SK-N-SH treated with all-trans-retinoic acid at 6 μM for 48 hours (cell line): Measurements from ENCODE around the gene NOX1.

Source experiments
- ATAC-seq: fragments of 200-7000 bp; cut with Tn5 transposase; 3 replicates; pipeline ENCODE4 v1.9.1; 2020; ENCODE audit warnings: mild to moderate bottlenecking, moderate library complexity
- ARNTL ChIP-seq: fragments of 450-650 bp; formaldehyde crosslinking; IDR thresholded peaks from 2 replicates; pipeline ENCODE4 v1.5.0; 2020; ENCODE audit warnings: low read depth, mild to moderate bottlenecking, moderate library complexity, borderline replicate concordance
- BACH2 ChIP-seq: fragments of 250-450 bp; sonication (Bioruptor Pico); IDR thresholded peaks from 2 replicates; pipeline ENCODE4 v1.9.0; 2021; ENCODE audit warnings: mild to moderate bottlenecking, borderline replicate concordance
- CSDC2 ChIP-seq: fragments of 250-450 bp; sonication (Bioruptor Pico); IDR thresholded peaks from 2 replicates; pipeline ENCODE4 v1.5.0; 2020; ENCODE audit warnings: mild to moderate bottlenecking, moderate library complexity
- ESRRG ChIP-seq: fragments of 250-450 bp; sonication (Bioruptor Pico); IDR thresholded peaks from 2 replicates; pipeline ENCODE4 v1.6.1; 2021; ENCODE audit warnings: mild to moderate bottlenecking
- ISL1 ChIP-seq: fragments of 250-450 bp; sonication (Bioruptor Pico); IDR thresholded peaks from 2 replicates; pipeline ENCODE4 v2.1.2; 2022; ENCODE audit warnings: mild to moderate bottlenecking, moderate library complexity
- PPARA ChIP-seq: fragments of 250-450 bp; sonication (Bioruptor Pico); IDR thresholded peaks from 2 replicates; pipeline ENCODE4 v1.5.0; 2020; ENCODE audit warnings: mild to moderate bottlenecking, borderline replicate concordance
- RARB ChIP-seq: fragments of 250-450 bp; sonication (Bioruptor Pico); IDR thresholded peaks from 2 replicates; pipeline ENCODE4 v1.8.0; 2021; ENCODE audit warnings: mild to moderate bottlenecking, moderate library complexity
- TCF4 ChIP-seq: fragments of 250-450 bp; sonication (Bioruptor Pico); IDR thresholded peaks from 2 replicates; pipeline ENCODE4 v1.8.0; 2021; ENCODE audit warnings: mild to moderate bottlenecking, moderate library complexity, borderline replicate concordance
- TOX ChIP-seq: fragments of 250-450 bp; sonication (Bioruptor Pico); IDR thresholded peaks from 2 replicates; pipeline ENCODE4 v1.8.0; 2021; ENCODE audit warnings: mild to moderate bottlenecking, moderate library complexity, borderline replicate concordance
- ZC3H10 ChIP-seq: fragments of 250-450 bp; sonication (Bioruptor Pico); IDR thresholded peaks from 2 replicates; pipeline ENCODE4 v1.5.1; 2021; ENCODE audit warnings: mild to moderate bottlenecking, moderate library complexity
- ZFP3 ChIP-seq: fragments of 250-450 bp; sonication (Bioruptor Pico); IDR thresholded peaks from 2 replicates; pipeline ENCODE4 v1.5.0; 2020; ENCODE audit warnings: mild to moderate bottlenecking, moderate library complexity
- ZFP30 ChIP-seq: fragments of 450-650 bp; formaldehyde crosslinking; IDR thresholded peaks from 2 replicates; pipeline ENCODE4 v1.5.0; 2022; ENCODE audit warnings: mild to moderate bottlenecking, moderate library complexity
- ZNF565 ChIP-seq: fragments of 450-650 bp; formaldehyde crosslinking; conservative IDR thresholded peaks from 2 replicates; pipeline ENCODE4 v1.5.0; 2020; ENCODE audit warnings: low read depth, mild to moderate bottlenecking, moderate library complexity
- ZNF70 ChIP-seq: fragments of 450-650 bp; formaldehyde crosslinking; IDR thresholded peaks from 2 replicates; pipeline ENCODE4 v1.5.0; 2020; ENCODE audit warnings: mild to moderate bottlenecking, moderate library complexity
- ZNF8 ChIP-seq: fragments of 450-650 bp; formaldehyde crosslinking; IDR thresholded peaks from 2 replicates; pipeline ENCODE4 v1.5.0; 2020; ENCODE audit warnings: mild to moderate bottlenecking, moderate library complexity
- TF ChIP-seq, protein P1 (sequence below): fragments of 250-450 bp; sonication (Bioruptor Pico); IDR thresholded peaks from 2 replicates; pipeline ENCODE4 v1.8.0; 2020; ENCODE audit warnings: mild to moderate bottlenecking, moderate library complexity, borderline replicate concordance
- TF ChIP-seq, protein P2 (sequence below): fragments of 250-450 bp; sonication (Bioruptor Pico); IDR thresholded peaks from 2 replicates; pipeline ENCODE4 v1.8.0; 2021; ENCODE audit warnings: low read depth, mild to moderate bottlenecking, moderate library complexity, borderline replicate concordance
- TF ChIP-seq, protein P3 (sequence below): fragments of 250-450 bp; sonication (Bioruptor Pico); IDR thresholded peaks from 2 replicates; pipeline ENCODE4 v1.5.1; 2020; ENCODE audit warnings: low read depth, mild to moderate bottlenecking, moderate library complexity
- TF ChIP-seq, protein P4 (sequence below): fragments of 250-450 bp; sonication (Bioruptor Pico); IDR thresholded peaks from 2 replicates; pipeline ENCODE4 v1.5.1; 2021; ENCODE audit warnings: mild to moderate bottlenecking, moderate library complexity
- TF ChIP-seq, protein P5 (sequence below): fragments of 250-450 bp; sonication (Bioruptor Pico); IDR thresholded peaks from 2 replicates; pipeline ENCODE4 v1.5.0; 2020; ENCODE audit warnings: mild to moderate bottlenecking, moderate library complexity

NOX1 gene

DNA sequence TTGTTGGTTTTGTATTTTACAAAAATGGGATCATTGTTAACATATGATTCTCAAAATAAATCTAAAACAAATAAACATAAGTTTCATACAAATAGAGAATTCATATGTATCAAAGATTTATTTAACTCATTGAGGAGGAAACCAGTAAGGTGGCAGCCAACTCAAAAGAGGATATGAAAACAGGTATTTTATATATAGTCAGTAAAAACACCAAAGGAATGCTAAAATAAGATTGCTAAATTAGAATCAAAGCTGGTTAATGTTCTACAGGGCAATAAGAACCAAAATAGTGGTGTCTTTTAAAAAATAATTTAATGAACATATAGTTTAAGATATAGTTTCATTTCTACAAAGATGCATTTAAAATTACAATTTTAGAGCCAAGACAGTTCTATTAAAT, 31.5 kb upstream of the NOX1 start:
- TF ChIP-seq, protein P1, sequence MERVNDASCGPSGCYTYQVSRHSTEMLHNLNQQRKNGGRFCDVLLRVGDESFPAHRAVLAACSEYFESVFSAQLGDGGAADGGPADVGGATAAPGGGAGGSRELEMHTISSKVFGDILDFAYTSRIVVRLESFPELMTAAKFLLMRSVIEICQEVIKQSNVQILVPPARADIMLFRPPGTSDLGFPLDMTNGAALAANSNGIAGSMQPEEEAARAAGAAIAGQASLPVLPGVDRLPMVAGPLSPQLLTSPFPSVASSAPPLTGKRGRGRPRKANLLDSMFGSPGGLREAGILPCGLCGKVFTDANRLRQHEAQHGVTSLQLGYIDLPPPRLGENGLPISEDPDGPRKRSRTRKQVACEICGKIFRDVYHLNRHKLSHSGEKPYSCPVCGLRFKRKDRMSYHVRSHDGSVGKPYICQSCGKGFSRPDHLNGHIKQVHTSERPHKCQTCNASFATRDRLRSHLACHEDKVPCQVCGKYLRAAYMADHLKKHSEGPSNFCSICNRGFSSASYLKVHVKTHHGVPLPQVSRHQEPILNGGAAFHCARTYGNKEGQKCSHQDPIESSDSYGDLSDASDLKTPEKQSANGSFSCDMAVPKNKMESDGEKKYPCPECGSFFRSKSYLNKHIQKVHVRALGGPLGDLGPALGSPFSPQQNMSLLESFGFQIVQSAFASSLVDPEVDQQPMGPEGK (CRISPR knock-in tag): no peak
- TF ChIP-seq ZNF8 (CRISPR knock-in tag) (no peak), ZFP30 (no peak), ZFP3 (CRISPR knock-in tag) (no peak), TCF4 (CRISPR knock-in tag) (no peak), CSDC2 (CRISPR knock-in tag) (no peak), ARNTL (CRISPR knock-in tag) (no peak), ZNF70 (CRISPR knock-in tag) (no peak), ZNF565 (CRISPR knock-in tag) (no peak), BACH2 (CRISPR knock-in tag) (no peak)
- TF ChIP-seq, protein P2, sequence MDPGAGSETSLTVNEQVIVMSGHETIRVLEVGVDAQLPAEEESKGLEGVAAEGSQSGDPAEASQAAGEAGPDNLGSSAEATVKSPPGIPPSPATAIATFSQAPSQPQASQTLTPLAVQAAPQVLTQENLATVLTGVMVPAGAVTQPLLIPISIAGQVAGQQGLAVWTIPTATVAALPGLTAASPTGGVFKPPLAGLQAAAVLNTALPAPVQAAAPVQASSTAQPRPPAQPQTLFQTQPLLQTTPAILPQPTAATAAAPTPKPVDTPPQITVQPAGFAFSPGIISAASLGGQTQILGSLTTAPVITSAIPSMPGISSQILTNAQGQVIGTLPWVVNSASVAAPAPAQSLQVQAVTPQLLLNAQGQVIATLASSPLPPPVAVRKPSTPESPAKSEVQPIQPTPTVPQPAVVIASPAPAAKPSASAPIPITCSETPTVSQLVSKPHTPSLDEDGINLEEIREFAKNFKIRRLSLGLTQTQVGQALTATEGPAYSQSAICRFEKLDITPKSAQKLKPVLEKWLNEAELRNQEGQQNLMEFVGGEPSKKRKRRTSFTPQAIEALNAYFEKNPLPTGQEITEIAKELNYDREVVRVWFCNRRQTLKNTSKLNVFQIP (CRISPR knock-in tag): no peak
- TF ChIP-seq, protein P3, sequence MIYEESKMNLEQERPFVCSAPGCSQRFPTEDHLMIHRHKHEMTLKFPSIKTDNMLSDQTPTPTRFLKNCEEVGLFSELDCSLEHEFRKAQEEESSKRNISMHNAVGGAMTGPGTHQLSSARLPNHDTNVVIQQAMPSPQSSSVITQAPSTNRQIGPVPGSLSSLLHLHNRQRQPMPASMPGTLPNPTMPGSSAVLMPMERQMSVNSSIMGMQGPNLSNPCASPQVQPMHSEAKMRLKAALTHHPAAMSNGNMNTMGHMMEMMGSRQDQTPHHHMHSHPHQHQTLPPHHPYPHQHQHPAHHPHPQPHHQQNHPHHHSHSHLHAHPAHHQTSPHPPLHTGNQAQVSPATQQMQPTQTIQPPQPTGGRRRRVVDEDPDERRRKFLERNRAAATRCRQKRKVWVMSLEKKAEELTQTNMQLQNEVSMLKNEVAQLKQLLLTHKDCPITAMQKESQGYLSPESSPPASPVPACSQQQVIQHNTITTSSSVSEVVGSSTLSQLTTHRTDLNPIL (CRISPR knock-in tag): no peak
- TF ChIP-seq, all 23 proteins: peak for 0
- no peak for ATAC-seq

DNA sequence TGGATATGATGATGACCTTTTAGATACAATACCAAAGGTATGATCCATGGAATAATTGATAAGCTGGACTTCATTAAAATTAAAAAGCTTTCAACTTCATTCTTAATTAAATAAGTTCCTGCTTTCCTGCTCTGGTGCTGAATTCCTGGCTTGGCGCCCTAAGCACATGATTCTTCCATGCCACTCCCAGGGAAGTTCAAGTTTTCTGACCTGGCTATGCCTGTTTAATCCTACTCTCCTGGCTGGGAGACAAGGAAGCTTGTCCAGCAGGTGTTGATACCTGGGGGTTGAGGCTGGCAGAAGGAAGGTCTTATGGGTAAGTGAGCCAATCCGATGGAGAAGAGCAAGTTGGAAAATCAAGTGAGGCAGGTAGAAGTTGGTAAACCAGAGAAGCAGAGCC, 30.3 kb upstream of the NOX1 start:
- no peak for TF ChIP-seq ZNF8 (CRISPR knock-in tag)
- TF ChIP-seq BACH2 (CRISPR knock-in tag): no peak
- TF ChIP-seq, protein P1 (CRISPR knock-in tag): no peak
- no peak for TF ChIP-seq TOX (CRISPR knock-in tag)
- TF ChIP-seq, protein P4, sequence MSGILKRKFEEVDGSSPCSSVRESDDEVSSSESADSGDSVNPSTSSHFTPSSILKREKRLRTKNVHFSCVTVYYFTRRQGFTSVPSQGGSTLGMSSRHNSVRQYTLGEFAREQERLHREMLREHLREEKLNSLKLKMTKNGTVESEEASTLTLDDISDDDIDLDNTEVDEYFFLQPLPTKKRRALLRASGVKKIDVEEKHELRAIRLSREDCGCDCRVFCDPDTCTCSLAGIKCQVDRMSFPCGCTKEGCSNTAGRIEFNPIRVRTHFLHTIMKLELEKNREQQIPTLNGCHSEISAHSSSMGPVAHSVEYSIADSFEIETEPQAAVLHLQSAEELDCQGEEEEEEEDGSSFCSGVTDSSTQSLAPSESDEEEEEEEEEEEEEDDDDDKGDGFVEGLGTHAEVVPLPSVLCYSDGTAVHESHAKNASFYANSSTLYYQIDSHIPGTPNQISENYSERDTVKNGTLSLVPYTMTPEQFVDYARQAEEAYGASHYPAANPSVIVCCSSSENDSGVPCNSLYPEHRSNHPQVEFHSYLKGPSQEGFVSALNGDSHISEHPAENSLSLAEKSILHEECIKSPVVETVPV (CRISPR knock-in tag): no peak
- no peak for TF ChIP-seq ZNF565 (CRISPR knock-in tag)
- TF ChIP-seq RARB (CRISPR knock-in tag): no peak
- no peak for TF ChIP-seq ZC3H10 (CRISPR knock-in tag)
- ATAC-seq: no peak

DNA sequence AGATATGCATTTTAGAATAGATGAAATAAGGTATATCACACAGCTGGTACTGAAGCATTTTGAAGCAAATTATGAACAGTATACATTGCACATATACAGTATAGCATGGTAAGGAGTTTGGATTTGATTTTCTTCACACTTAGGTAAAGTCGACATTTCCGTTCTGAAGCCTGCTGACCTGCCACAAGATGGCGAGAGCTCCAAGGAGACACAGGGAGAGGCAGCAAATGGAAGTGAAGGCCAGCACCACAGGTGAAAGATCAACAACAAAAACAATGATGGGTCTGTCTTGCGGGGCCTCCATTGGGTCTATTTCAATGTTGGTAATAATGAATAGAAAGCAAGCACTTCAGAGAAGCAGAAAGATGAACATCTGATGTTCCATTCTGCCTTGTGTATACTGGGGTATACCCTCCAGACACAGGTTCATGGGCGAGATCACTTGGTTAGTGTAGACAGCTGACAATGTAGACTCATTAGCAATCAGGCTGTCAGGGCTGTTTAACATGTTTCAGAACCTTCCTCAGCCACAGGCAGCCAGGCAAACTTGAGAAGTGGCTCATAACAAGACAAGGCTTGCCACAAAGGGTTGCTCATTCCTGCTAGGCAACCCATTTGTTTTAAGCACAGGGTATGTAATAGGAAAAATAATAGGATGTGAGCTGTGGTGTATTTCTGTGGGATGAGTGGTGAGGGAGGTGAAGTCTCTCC, 21.4 kb upstream of the NOX1 start:
- ATAC-seq: peak; percentile 65
- TF ChIP-seq, protein P4 (CRISPR knock-in tag): no peak
- TF ChIP-seq RARB (CRISPR knock-in tag) (no peak), PPARA (no peak), ISL1 (CRISPR knock-in tag) (no peak), TCF4 (CRISPR knock-in tag) (no peak), ZC3H10 (CRISPR knock-in tag) (no peak), ESRRG (CRISPR knock-in tag) (no peak), TOX (CRISPR knock-in tag) (no peak), ZFP3 (CRISPR knock-in tag) (no peak), CSDC2 (CRISPR knock-in tag) (no peak)
- TF ChIP-seq, protein P5, sequence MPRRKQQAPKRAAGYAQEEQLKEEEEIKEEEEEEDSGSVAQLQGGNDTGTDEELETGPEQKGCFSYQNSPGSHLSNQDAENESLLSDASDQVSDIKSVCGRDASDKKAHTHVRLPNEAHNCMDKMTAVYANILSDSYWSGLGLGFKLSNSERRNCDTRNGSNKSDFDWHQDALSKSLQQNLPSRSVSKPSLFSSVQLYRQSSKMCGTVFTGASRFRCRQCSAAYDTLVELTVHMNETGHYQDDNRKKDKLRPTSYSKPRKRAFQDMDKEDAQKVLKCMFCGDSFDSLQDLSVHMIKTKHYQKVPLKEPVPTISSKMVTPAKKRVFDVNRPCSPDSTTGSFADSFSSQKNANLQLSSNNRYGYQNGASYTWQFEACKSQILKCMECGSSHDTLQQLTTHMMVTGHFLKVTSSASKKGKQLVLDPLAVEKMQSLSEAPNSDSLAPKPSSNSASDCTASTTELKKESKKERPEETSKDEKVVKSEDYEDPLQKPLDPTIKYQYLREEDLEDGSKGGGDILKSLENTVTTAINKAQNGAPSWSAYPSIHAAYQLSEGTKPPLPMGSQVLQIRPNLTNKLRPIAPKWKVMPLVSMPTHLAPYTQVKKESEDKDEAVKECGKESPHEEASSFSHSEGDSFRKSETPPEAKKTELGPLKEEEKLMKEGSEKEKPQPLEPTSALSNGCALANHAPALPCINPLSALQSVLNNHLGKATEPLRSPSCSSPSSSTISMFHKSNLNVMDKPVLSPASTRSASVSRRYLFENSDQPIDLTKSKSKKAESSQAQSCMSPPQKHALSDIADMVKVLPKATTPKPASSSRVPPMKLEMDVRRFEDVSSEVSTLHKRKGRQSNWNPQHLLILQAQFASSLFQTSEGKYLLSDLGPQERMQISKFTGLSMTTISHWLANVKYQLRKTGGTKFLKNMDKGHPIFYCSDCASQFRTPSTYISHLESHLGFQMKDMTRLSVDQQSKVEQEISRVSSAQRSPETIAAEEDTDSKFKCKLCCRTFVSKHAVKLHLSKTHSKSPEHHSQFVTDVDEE (CRISPR knock-in tag): no peak
- TF ChIP-seq, protein P3 (CRISPR knock-in tag): no peak
